Stimulated activated CD4-positive, alpha-beta T cell treated with anti-CD3 and anti-CD28 coated beads, Interleukin-4, amount 100 ng/mL, for 48 hours (primary cell): ENCODE data around the gene RIC8A.
"Not testable (repeated sequence)": the region's sequence is repeated elsewhere in the genome, so short reads cannot be mapped to it uniquely, and the experiment has no call there.

Experiments used
- DNase-seq, 2 donors: peaks; one replicate each; pipeline ENCODE4 v3.0.0-alpha.2; 2020; ENCODE audit warnings: low read depth in 2 of 2

RIC8A gene

GRCh38 chr11:218815-219593 lies 11.5 kb downstream of the RIC8A start:
- DNase-seq = no peak

DNA sequence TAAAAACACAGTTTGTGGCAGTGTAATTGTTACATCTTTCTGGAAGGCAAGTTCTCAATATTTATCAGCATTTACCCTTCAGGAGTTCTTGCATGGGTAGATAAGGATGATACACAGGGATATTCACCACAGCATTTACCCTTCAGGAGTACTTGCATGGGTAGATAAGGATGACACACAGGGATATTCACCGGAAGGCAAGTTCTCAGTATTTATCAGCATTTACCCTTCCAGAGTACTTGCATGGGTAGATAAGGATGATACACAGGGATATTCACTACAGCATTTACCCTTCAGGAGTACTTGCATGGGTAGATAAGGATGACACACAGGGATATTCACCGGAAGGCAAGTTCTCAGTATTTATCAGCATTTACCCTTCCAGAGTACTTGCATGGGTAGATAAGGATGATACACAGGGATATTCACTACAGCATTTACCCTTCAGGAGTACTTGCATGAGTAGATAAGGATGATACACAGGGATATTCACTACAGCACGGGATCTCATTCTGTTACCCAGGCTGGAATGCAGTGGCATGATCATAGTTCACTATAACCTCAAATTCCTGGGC lies 13.2 kb downstream of the RIC8A start:
- not testable (repeated sequence) for DNase-seq

- no peak for DNase-seq
These were observed 14.0 kb downstream of the RIC8A start for GRCh38 chr11:221539-221938.

- no peak for DNase-seq
These were observed 14.7 kb downstream of the RIC8A start for GRCh38 chr11:221998-222789.

DNA sequence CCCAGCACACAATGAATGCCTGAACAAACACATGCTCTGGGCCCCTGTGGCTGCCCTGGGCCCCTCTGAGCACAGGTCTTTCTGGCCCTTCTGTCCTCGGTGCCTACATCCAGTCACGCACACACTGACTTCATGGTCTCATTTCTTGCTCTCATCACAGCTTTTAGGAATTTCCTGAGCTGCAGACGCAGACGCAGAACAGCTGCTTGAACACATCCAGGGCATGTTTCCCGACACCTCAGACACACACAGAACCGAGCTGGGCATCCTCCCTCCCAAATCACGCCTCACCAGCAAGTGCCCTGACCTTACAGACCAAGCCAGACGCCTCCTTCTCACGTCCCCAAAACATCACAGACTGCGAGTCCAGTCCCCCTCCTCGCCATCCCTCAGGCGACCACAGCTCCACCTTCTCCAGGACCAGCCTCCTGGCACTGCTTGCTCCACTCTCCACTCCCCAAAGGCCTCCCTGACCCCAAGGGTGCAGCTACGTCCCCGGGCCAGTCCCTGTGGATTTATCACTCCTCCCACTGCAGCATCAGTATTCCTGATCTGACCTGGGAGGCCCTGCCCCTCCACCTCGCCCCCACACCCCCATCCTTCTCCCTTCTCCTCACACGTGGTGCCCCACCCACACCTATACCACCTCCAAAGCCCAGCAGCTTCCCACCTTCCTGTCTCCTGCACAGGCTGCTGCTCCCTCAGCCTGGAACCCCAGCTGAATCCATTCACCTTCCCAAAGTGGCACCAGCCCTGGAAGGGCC lies 15.7 kb downstream of the RIC8A start:
- no peak for DNase-seq

- no peak for DNase-seq
These were observed 16.4 kb downstream of the RIC8A start for GRCh38 chr11:223884-224283.

DNA sequence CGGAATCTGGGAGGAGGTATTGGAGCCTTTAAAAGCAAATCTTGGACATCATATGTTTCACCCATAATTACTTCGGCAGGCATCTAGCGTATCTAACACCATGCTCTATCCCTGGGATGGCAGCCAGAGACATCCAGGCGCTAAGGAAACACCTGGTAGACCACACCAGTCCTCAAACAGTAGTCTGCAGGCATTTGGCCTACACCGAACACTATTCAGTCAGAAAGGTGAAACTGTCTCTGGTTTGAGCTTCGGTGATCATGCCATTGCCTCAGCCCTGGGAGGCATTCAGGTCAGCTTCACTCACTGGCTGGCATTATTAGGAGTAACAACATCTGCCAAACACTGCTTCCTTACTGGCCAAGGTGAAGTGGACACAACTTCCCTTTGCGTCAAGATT lies 16.9 kb downstream of the RIC8A start:
- DNase-seq = no peak

- no peak for DNase-seq
These were observed 18.4 kb downstream of the RIC8A start for GRCh38 chr11:225734-226453.

- no peak for DNase-seq
These were observed 20.4 kb downstream of the RIC8A start for GRCh38 chr11:227824-228379.

GRCh38 chr11:230431-230830 lies 22.9 kb downstream of the RIC8A start:
- DNase-seq = no peak

DNA sequence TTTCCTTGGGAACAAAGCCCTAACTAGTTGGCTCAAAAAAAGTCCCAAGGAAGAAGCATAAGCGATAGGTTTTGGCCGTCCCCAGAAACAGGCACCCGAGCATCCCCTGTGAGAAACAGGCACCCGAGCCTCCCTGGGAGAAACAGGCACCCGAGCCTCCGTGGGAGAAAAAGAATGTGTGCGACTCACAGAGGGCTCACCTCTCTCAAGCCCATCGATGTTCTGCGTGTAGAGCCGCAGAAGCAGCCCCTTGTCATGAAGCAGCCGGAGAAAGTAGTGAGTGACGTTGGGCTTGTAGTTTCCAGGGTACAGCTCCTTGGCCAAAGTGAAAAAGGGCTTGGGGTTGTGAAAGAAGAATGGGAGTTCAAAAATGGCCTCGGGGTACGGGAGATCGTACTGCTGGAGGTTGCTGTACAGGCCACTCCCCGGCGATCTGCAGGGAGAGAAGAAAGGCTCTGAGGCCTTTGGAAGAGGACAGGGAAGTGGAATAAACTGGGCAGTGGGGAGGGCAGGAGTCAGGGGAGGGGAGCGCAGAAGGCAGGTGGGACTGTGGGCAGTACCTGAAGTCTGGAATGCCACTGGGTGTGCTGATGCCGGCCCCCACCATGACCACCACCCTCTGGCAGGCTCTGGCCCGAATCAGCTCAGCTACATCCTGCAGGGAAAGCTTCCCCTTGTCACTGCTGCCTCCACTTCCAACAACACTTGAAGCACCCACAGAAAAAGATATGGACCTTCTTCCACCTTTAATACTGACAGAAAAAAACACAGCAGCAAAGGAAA lies 25.5 kb downstream of the RIC8A start:
- DNase-seq = no peak

DNA sequence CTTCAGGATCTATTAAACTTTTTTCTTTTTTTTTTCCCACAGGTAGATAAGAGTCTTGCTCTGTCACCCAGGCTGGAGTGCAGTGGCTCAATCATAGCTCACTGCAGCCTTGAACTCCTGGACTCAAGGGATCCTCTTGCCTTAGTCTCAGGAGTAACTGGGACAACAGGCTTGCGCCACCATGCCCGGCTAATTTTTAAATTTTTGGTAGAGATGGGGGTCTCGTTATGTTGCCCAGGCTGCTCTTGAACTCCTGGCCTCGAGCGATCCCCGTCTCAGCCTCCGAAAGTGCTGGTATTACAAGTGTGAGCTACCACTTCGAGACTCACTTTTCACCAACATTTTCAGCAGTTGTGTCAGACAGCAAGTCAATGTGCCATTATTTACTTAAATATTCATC lies 27.7 kb downstream of the RIC8A start:
- no peak for DNase-seq

DNA sequence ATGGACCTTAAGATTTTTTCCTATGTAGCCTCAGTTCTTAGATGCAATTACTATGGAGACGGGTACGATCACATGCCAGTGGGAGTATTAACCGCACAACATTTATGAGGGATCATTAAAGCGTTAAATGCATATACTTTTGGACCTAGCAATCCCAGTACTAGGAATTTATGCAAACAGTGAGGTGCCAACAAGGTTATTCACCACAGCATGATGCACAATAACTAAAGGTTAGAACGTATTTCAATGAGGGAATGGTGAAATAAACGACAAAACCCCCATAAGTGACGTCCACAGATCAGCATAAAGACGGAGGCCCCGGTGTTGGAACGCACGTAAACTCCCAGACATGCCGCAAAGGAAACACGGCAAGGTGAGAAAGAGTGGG lies 28.1 kb downstream of the RIC8A start:
- DNase-seq = no peak

- DNase-seq = peak; percentile 55 to 70
These were observed 28.7 kb downstream of the RIC8A start, which contains the start of gene SIRT3 for GRCh38 chr11:235997-236773. Gene SIRT3 (minus strand): TSS chr11:236342. CDS start chr11:236328, 14 bp downstream.

DNA sequence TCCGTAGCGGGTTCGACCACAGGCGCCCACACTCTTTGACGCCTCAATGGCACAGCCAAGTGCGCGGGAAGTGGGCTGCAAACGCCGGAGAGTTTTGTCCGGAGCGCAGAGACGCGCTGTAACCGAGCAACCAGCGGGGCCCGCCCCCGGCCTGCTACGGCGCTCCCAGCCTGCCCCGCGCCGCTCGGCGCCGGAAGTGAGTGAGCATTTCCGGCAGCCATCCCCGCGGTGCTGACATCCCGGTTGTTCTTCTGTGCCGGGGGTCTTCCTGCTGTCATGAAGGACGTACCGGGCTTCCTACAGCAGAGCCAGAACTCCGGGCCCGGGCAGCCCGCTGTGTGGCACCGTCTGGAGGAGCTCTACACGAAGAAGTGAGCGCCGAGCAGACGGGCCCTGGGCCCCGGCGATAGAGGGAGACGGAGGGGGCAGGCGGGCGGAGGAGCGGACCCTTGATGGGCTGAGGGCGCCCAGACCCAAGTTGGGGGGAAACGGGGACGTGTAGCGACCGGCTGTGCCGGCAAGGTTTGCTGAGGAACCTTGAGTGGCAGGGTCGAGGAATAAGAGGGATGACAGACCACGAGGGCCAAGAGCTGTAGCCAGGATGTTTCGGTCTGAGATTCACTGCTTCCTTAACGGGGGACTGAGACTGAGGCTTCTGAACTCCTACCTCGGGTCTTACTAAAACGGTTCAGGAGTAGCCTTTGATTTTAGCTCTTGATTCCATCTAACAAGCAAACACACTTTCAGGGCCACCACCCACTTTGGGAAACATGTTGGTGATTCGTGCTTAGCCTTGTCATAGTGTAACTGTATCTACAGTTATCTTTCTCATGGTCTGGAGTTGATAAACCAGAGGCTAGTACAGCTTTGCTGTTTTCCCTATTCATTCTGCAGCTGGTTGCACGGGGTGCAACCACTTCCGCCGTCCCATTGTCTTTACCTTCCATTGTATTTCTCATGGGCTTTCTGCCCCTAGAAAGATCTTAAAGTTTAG lies 29.6 kb downstream of the RIC8A start, which contains the start of gene PSMD13:
Gene PSMD13 (plus strand): TSS at position 203 of the 994 bp plus-strand sequence. CDS start 74 bp downstream, at position 277.
- DNase-seq = peak; percentile 85 to 90

DNA sequence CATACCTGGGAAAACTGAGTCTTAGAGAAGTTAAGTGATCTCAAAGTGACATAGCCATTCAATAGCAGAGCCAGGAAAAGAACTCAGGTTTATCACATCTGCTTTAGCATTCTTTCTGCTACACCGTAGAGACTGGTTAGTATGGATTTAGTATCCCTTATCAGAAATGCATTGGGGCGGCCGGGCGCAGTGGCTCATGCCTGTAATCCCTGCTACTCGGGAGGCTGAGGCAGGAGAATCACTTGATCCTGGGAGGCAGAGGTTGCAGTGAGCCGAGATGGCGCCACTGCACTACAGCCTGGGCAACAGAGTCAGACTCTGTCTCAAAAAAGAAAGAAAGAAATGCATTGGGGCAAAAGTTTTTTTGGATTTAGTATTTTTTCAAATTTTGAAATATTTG lies 30.8 kb downstream of the RIC8A start:
- not testable (repeated sequence) for DNase-seq

- no peak for DNase-seq
These were observed 32.8 kb downstream of the RIC8A start for GRCh38 chr11:240315-240714.

- DNase-seq = no peak
These were observed 34.1 kb downstream of the RIC8A start for GRCh38 chr11:241634-242033.
